Activated CD4-positive, alpha-beta memory T cell treated with anti-CD3 and anti-CD28 coated beads for 36 hours (primary cell): Measurements from ENCODE around the gene CELF2. TPM values are rescaled to one million over a fixed set of nuclear protein-coding genes. Genes with fewer than 3 reads are reported as not detected.

ENCODE experiments used
- CTCF ChIA-PET: fragments of 350-600 bp; sonication (Branson Sonifier 250); formaldehyde crosslinking; loops from one replicate; lab custom pipeline; 2021; ENCODE audit warnings: antibody characterized with exemption, inconsistent platforms; lab: Charles Lee
- POLR2A ChIA-PET: fragments of 350-600 bp; sonication (Branson Sonifier 250); formaldehyde crosslinking; loops from one replicate; lab custom pipeline; 2021; ENCODE audit warnings: antibody characterized with exemption; lab: Charles Lee
- DNase-seq: peaks from one replicate; pipeline ENCODE4 v3.0.0-alpha.2; 2020
- H3K27ac Mint-ChIP-seq: one replicate; pipeline ENCODE4 v1.8.0; 2021; ENCODE audit warnings: mixed read lengths
- H3K27me3 Mint-ChIP-seq: one replicate; pipeline ENCODE4 v1.8.0; 2021; ENCODE audit warnings: mixed read lengths
- H3K36me3 Mint-ChIP-seq: one replicate; pipeline ENCODE4 v1.8.0; 2021; ENCODE audit warnings: mixed read lengths
- H3K4me1 Mint-ChIP-seq: one replicate; pipeline ENCODE4 v1.8.0; 2021; ENCODE audit warnings: low read depth, mixed read lengths
- H3K4me3 Mint-ChIP-seq: one replicate; pipeline ENCODE4 v1.8.0; 2021; ENCODE audit warnings: mild to moderate bottlenecking, mixed read lengths
- H3K9me3 Mint-ChIP-seq: one replicate; pipeline ENCODE4 v1.8.0; 2021; ENCODE audit warnings: mixed read lengths
- intact Hi-C: fragments of 100-400 bp; cut with micrococcal nuclease; formaldehyde crosslinking; loops from one replicate; pipeline ENCODE4 v1.15.1; 2023
- total RNA-seq, 2 experiments: library from RNA; stranded (reverse); gene quantifications; one replicate each; pipeline ENCODE4 v1.2.3, GENCODE V29; 2021

CELF2 gene
- total RNA-seq, 2 experiments from 2014 or later: 109 to 113 TPM

DNA sequence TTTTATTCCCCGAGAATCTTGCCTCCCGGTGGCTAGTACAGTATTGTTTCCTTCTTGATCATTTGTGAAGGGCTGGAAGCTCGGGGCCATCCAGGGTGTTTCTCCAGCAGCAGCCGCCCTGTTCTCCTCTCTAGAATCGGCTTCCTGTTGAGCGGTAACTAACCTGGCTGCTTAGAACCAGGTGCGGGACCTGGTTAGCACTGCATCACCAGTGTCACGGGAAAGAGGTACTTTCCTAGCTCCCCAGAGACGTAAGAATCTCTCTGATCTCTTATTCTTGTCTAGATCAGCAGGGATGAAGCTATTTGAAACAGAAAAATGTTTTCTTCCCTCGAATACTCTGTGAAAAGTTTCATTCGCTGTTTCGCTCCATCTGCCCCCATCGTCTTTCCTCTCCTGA, 239.2 kb downstream of the CELF2 start:
- DNase-seq: no peak
- POLR2A ChIA-PET: no interaction called here
- Mint-ChIP-seq H3K27ac (peak overlapping the region; percentile 76), H3K9me3 (no peaks in the 10 kb centered on the region), H3K4me3 (peak overlapping the region; percentile 37), H3K36me3 (peaks cover 68% of the 10 kb centered on the region), H3K4me1 (peaks cover 76% of the 10 kb centered on the region), H3K27me3 (no peaks in the 10 kb centered on the region)
- CTCF ChIA-PET: interaction anchor here (1.1 kb wide), 1 partner anchor 16 kb away, joined by 3 read pairs; no protein-coding TSS in a partner anchor
- intact Hi-C loops: no loop called here

- ChIA-PET POLR2A (no interaction called here), CTCF (no interaction called here)
- DNase-seq: no peak
- no peak overlapping the region for H3K4me3 Mint-ChIP-seq
- no peaks in the 10 kb centered on the region for H3K27me3 Mint-ChIP-seq
- H3K4me1 Mint-ChIP-seq: peaks cover 83% of the 10 kb centered on the region
- H3K36me3 Mint-ChIP-seq: peaks cover 75% of the 10 kb centered on the region
- intact Hi-C loops: no loop called here
- H3K9me3 Mint-ChIP-seq: no peaks in the 10 kb centered on the region
- peak overlapping the region; percentile 76 for H3K27ac Mint-ChIP-seq
Measured at GRCh38 chr10:11257440-11258090, 239.9 kb downstream of the CELF2 start.

DNA sequence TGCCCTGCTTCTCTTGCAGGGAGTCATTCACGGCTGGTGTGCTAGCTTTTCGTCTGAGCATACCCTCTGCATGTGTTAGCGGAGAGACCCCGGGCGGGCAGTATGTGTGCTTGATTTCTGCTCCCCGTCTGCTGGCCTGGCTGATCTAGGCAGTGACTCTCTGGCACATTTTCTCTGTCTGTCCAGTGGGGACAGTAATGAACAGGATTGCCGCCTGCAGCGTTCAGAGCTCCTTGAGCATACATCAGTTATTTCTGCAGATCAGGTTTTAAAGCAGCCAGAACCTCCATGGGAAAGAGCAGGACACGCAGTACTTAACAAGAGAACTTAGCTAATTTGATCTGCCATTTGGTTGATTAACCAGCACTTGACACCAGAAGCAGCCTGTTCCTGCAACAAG, 242.5 kb downstream of the CELF2 start:
- Mint-ChIP-seq H3K4me3 (no peak overlapping the region), H3K9me3 (no peaks in the 10 kb centered on the region), H3K27me3 (no peaks in the 10 kb centered on the region), H3K4me1 (peaks cover 92% of the 10 kb centered on the region), H3K27ac (peak overlapping the region; percentile 1), H3K36me3 (peaks cover 78% of the 10 kb centered on the region)
- POLR2A ChIA-PET: no interaction called here
- DNase-seq: no peak
- CTCF ChIA-PET: interaction anchor here (0.5 to 1.6 kb wide), 2 partner anchors 9 to 85 kb away, joined by 3 to 5 read pairs; no protein-coding TSS in a partner anchor
- intact Hi-C loops: no loop called here

DNA sequence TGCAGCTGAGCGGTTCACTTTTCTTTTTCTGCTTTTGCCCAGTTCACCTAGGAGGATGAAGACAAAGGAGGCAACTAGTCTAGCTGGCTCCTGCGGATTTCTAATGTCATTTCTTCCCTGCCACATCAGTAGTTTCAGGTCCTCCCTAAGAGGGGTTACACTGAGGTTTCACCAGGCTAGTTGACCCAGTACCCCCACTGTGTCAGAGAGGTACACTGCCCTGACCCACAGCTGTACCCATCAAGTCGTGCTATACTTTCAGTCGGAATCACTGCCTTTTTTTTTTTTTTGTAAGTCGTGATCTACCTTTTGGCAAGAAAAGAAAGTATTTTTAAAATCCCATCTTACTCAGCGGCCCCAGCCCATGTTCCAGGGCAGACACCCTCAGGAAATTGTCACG, 243.5 kb downstream of the CELF2 start:
- Mint-ChIP-seq H3K9me3 (no peaks in the 10 kb centered on the region), H3K36me3 (peaks cover 79% of the 10 kb centered on the region), H3K4me1 (peaks cover 90% of the 10 kb centered on the region), H3K27ac (peak overlapping the region; percentile 72), H3K4me3 (no peak overlapping the region), H3K27me3 (no peaks in the 10 kb centered on the region)
- intact Hi-C loops: no loop called here
- DNase-seq: no peak
- ChIA-PET CTCF (interaction anchor here (0.6 kb wide), 1 partner anchor 58 kb away, joined by 3 read pairs; no protein-coding TSS in a partner anchor), POLR2A (no interaction called here)

GRCh38 chr10:11261687-11262493, 244.2 kb downstream of the CELF2 start:
- POLR2A ChIA-PET: interaction anchor here (0.9 to 1.4 kb wide), 2 partner anchors 17 to 26 kb away, joined by 3 to 4 read pairs; no protein-coding TSS in a partner anchor
- Mint-ChIP-seq H3K4me1 (peaks cover 90% of the 10 kb centered on the region), H3K4me3 (no peak overlapping the region), H3K27ac (peak overlapping the region; percentile 72), H3K36me3 (peaks cover 78% of the 10 kb centered on the region), H3K27me3 (no peaks in the 10 kb centered on the region), H3K9me3 (no peaks in the 10 kb centered on the region)
- DNase-seq: no peak
- CTCF ChIA-PET: interaction anchor here (0.8 kb wide), 1 partner anchor 9 kb away, joined by 3 read pairs; no protein-coding TSS in a partner anchor
- intact Hi-C loops: no loop called here

- Mint-ChIP-seq H3K9me3 (no peaks in the 10 kb centered on the region), H3K4me1 (peaks cover 90% of the 10 kb centered on the region), H3K4me3 (no peak overlapping the region), H3K27me3 (no peaks in the 10 kb centered on the region), H3K27ac (peak overlapping the region; percentile 72), H3K36me3 (peaks cover 74% of the 10 kb centered on the region)
- intact Hi-C loops: no loop called here
- ChIA-PET POLR2A (interaction anchor here (0.9 to 1.4 kb wide), 4 partner anchors 10 to 26 kb away, joined by 3 to 4 read pairs (median 4); no protein-coding TSS in a partner anchor), CTCF (interaction anchor here (0.8 to 1.0 kb wide), 2 partner anchors 8 to 149 kb away, joined by 3 read pairs; no protein-coding TSS in a partner anchor)
- DNase-seq: no peak
Measured at GRCh38 chr10:11262494-11263345, 245.0 kb downstream of the CELF2 start.

DNA sequence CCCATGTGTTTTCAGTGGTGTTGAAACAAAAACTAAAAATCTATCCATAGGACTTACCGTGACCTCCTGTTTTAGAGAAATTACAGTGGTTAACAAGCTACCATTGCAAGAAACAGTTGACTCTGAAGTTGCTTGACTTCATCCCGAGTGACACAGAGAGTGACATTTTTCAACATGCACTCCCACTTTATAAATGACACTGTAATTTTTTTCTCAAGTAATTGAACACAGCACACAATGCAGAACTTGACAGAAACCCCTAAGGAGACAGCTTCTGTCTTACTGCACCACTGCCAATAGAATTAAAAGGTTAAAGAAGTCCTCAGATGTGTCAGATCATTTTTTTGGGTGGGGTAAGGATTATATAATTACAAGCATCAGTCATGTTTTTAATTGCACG, 246.1 kb downstream of the CELF2 start:
- intact Hi-C loops: no loop called here
- Mint-ChIP-seq H3K9me3 (no peaks in the 10 kb centered on the region), H3K4me1 (peaks cover 85% of the 10 kb centered on the region), H3K36me3 (peaks cover 66% of the 10 kb centered on the region), H3K4me3 (no peak overlapping the region), H3K27ac (no peak overlapping the region), H3K27me3 (no peaks in the 10 kb centered on the region)
- POLR2A ChIA-PET: interaction anchor here (1.4 kb wide), 1 partner anchor 21 kb away, joined by 4 read pairs; no protein-coding TSS in a partner anchor
- CTCF ChIA-PET: interaction anchor here (1.0 kb wide), 1 partner anchor 150 kb away, joined by 3 read pairs; no protein-coding TSS in a partner anchor
- no peak for DNase-seq

- H3K4me1 Mint-ChIP-seq: peaks cover 87% of the 10 kb centered on the region
- POLR2A ChIA-PET: interaction anchor here (1.2 to 1.4 kb wide), 2 partner anchors 22 to 29 kb away, joined by 3 to 4 read pairs; no protein-coding TSS in a partner anchor
- CTCF ChIA-PET: interaction anchor here (0.6 kb wide), 1 partner anchor 52 kb away, joined by 3 read pairs; no protein-coding TSS in a partner anchor
- no peaks in the 10 kb centered on the region for H3K27me3 Mint-ChIP-seq
- intact Hi-C loops: no loop called here
- H3K36me3 Mint-ChIP-seq: peaks cover 65% of the 10 kb centered on the region
- H3K4me3 Mint-ChIP-seq: no peak overlapping the region
- no peaks in the 10 kb centered on the region for H3K9me3 Mint-ChIP-seq
- DNase-seq: no peak
- peak overlapping the region; percentile 50 for H3K27ac Mint-ChIP-seq
Measured at GRCh38 chr10:11264296-11265048, 246.8 kb downstream of the CELF2 start.

- H3K36me3 Mint-ChIP-seq: peaks cover 60% of the 10 kb centered on the region
- peak overlapping the region; percentile 30 for H3K27ac Mint-ChIP-seq
- no peaks in the 10 kb centered on the region for H3K9me3 Mint-ChIP-seq
- POLR2A ChIA-PET: interaction anchor here (1.2 kb wide), 1 partner anchor 30 kb away, joined by 3 read pairs; no protein-coding TSS in a partner anchor
- H3K27me3 Mint-ChIP-seq: no peaks in the 10 kb centered on the region
- H3K4me3 Mint-ChIP-seq: no peak overlapping the region
- DNase-seq: no peak
- H3K4me1 Mint-ChIP-seq: peaks cover 88% of the 10 kb centered on the region
- intact Hi-C loops: no loop called here
- CTCF ChIA-PET: no interaction called here
Measured at GRCh38 chr10:11265484-11265883, 247.8 kb downstream of the CELF2 start.

GRCh38 chr10:11266426-11266825, 248.8 kb downstream of the CELF2 start:
- Mint-ChIP-seq H3K27me3 (no peaks in the 10 kb centered on the region), H3K9me3 (no peaks in the 10 kb centered on the region), H3K27ac (peak overlapping the region; percentile 40), H3K4me3 (no peak overlapping the region), H3K36me3 (peaks cover 61% of the 10 kb centered on the region), H3K4me1 (peaks cover 91% of the 10 kb centered on the region)
- DNase-seq: no peak
- intact Hi-C loops: no loop called here
- ChIA-PET CTCF (no interaction called here), POLR2A (no interaction called here)
